Endothelial cell of umbilical vein (primary cell): ENCODE measurements around the gene DNAAF3. TPM values are rescaled to one million over a fixed set of nuclear protein-coding genes. Genes with fewer than 3 reads are reported as not detected.

ENCODE experiments used
- BruUV-seq: library from RNA; stranded (reverse); fragments of 400-500 nt; replicated peaks from 2 replicates; lab custom pipeline; 2021; lab: Mats Ljungman, UMichigan
- CTCF ChIA-PET: fragments of 300-600, 350-600 bp; sonication (Branson Sonifier 250); formaldehyde crosslinking; loops from one replicate; lab custom pipeline; 2021; ENCODE audit warnings: antibody characterized with exemption, inconsistent platforms; lab: Charles Lee
- POLR2A ChIA-PET: fragments of 300-600, 350-600 bp; sonication (Branson Sonifier 250); formaldehyde crosslinking; loops from one replicate; lab custom pipeline; 2021; ENCODE audit warnings: antibody characterized with exemption, inconsistent platforms; lab: Charles Lee
- DNase-seq: peaks from one replicate; pipeline ENCODE4 v3.0.0-alpha.2; 2011; ENCODE audit warnings: low read depth, low spot score
- FAIRE-seq: peaks from 2 replicates; lab custom pipeline; 2011; peaks lifted over from hg19 to GRCh38; lab: Jason Lieb, UNC
- H2AFZ ChIP-seq: 2 replicates; pipeline ENCODE4 v1.6.0; 2012; ENCODE audit warnings: low read depth, low read length, control low read depth, inconsistent platforms
- H3K27ac ChIP-seq: 2 replicates; pipeline ENCODE4 v1.5.1; 2011; ENCODE audit warnings: low read depth, mild to moderate bottlenecking, control low read depth, low read length, moderate library complexity; ENCODE audit not compliant: insufficient read depth
- H3K27me3 ChIP-seq, 2 experiments: 2 replicates each; pipeline versions ENCODE4 v1.6.0 to v1.6.1; 2011; ENCODE audit warnings: low read length in 2 of 2, mixed read lengths in 1 of 2; ENCODE audit not compliant: control insufficient read depth in 2 of 2, insufficient read depth in 2 of 2
- H3K36me3 ChIP-seq, 2 experiments: 2 replicates in 1 of 2; 3 replicates in 1 of 2; pipeline ENCODE4 v1.5.1; 2011; ENCODE audit warnings: low read length in 2 of 2, mild to moderate bottlenecking in 1 of 2, moderate library complexity in 1 of 2; ENCODE audit not compliant: control insufficient read depth in 2 of 2, insufficient read depth in 2 of 2; ENCODE audit errors: extremely low read depth in 1 of 2
- H3K4me1 ChIP-seq: 3 replicates; pipeline ENCODE4 v1.5.1; 2011; ENCODE audit warnings: mild to moderate bottlenecking, low read length; ENCODE audit not compliant: control insufficient read depth, insufficient read depth; ENCODE audit errors: extremely low read depth
- H3K4me2 ChIP-seq: 2 replicates; pipeline ENCODE4 v1.6.1; 2011; ENCODE audit warnings: low read length, control low read depth, mixed read lengths; ENCODE audit not compliant: insufficient read depth
- H3K4me3 ChIP-seq, 3 experiments: fragments of 200-600 bp in 1 of 3; sonication (generic), shearing (Covaris generic) in 1 of 3; replicated peaks in 1 of 3; 2 replicates each; pipeline ENCODE4 v1.5.1; 2011 to 2016; ENCODE audit warnings: control low read depth in 3 of 3, low read length in 3 of 3, mild to moderate bottlenecking in 2 of 3, inconsistent platforms in 1 of 3, low read depth in 1 of 3, moderate library complexity in 1 of 3; ENCODE audit not compliant: insufficient read depth in 1 of 3
- H3K79me2 ChIP-seq: 2 replicates; pipeline ENCODE4 v1.6.0; 2012; ENCODE audit warnings: low read length, inconsistent platforms; ENCODE audit not compliant: control insufficient read depth, insufficient read depth
- H3K9ac ChIP-seq: replicated peaks from 2 replicates; pipeline ENCODE3; 2011; ENCODE audit warnings: low read length, control low read depth; ENCODE audit not compliant: insufficient read depth; ENCODE audit errors: extremely low read depth
- H3K9me1 ChIP-seq: replicated peaks from 3 replicates; pipeline ENCODE4 v1.6.0; 2011; ENCODE audit warnings: mild to moderate bottlenecking, low read length; ENCODE audit not compliant: control insufficient read depth, insufficient read depth; ENCODE audit errors: extremely low read depth
- H3K9me3 ChIP-seq: replicated peaks from 2 replicates; pipeline ENCODE4 v1.5.1; 2012; ENCODE audit warnings: low read length, inconsistent platforms; ENCODE audit not compliant: control insufficient read depth, insufficient read depth
- H4K20me1 ChIP-seq: replicated peaks from 2 replicates; pipeline ENCODE3; 2011; ENCODE audit warnings: mild to moderate bottlenecking, low read length; ENCODE audit not compliant: control insufficient read depth, insufficient read depth; ENCODE audit errors: extremely low read depth
- GATA2 ChIP-seq: IDR thresholded peaks from 2 replicates; pipeline ENCODE4 v1.7.0; 2011; ENCODE audit warnings: low read depth, mild to moderate bottlenecking, moderate library complexity, mixed read lengths, low read length; ENCODE audit not compliant: insufficient read length, insufficient read depth
- JUN ChIP-seq: IDR thresholded peaks from 2 replicates; pipeline ENCODE4 v1.6.1; 2011; ENCODE audit warnings: borderline replicate concordance, low read depth; ENCODE audit not compliant: insufficient read length, insufficient read depth
- MAX ChIP-seq: IDR thresholded peaks from 2 replicates; pipeline ENCODE4 v1.6.1; 2011; ENCODE audit not compliant: insufficient read depth, insufficient read length
- POLR2A ChIP-seq: IDR thresholded peaks from 2 replicates; pipeline ENCODE4 v1.6.1; 2012; ENCODE audit warnings: low read depth, mild to moderate bottlenecking, control low read depth, low read length
- dilution Hi-C: fragments of 300-500 bp; cut with MboI; formaldehyde crosslinking; loops from one replicate; pipeline ENCODE4 v1.15.0; 2019; ENCODE audit warnings: low sequenced_read_pairs; ENCODE audit not compliant: extremely low pct_ligation_motif_present
- intact Hi-C: fragments of 100-400 bp; cut with micrococcal nuclease; formaldehyde crosslinking; loops from one replicate; pipeline ENCODE4 v1.10.0; 2022
- polyA plus RNA-seq, 4 experiments: library from polyadenylated mRNA; depleted of rRNA in 3 of 4; stranded (reverse) in 3 of 4; unstranded in 1 of 4; fragments of >200 nt; gene quantifications; 2 replicates each; pipeline versions ENCODE4 v1.2.1 to v1.2.3, GENCODE V29; 2011 to 2012; ENCODE audit warnings: missing spikeins in 1 of 4
- total RNA-seq: library from RNA; stranded (reverse); gene quantifications from 2 replicates; pipeline ENCODE4 v1.2.3, GENCODE V29; 2021
- TF ChIP-seq, protein P1 (sequence below), 2 donors: IDR thresholded peaks; 1 replicate in 1 of 2; 2 replicates in 1 of 2; pipeline ENCODE4 v1.5.1; 2011; ENCODE audit warnings: low read length in 2 of 2, mild to moderate bottlenecking in 2 of 2, moderate library complexity in 2 of 2, control low read depth in 1 of 2, inconsistent platforms in 1 of 2, low read depth in 1 of 2; ENCODE audit not compliant: insufficient read depth in 1 of 2; ENCODE audit errors: extremely low read depth in 1 of 2

Gene DNAAF3
- total and polyA plus RNA-seq, 2 donors (not counting 3 experiments of a cell fraction or from before 2014, with no cell fraction given): 0.62 to 0.75 TPM

DNA sequence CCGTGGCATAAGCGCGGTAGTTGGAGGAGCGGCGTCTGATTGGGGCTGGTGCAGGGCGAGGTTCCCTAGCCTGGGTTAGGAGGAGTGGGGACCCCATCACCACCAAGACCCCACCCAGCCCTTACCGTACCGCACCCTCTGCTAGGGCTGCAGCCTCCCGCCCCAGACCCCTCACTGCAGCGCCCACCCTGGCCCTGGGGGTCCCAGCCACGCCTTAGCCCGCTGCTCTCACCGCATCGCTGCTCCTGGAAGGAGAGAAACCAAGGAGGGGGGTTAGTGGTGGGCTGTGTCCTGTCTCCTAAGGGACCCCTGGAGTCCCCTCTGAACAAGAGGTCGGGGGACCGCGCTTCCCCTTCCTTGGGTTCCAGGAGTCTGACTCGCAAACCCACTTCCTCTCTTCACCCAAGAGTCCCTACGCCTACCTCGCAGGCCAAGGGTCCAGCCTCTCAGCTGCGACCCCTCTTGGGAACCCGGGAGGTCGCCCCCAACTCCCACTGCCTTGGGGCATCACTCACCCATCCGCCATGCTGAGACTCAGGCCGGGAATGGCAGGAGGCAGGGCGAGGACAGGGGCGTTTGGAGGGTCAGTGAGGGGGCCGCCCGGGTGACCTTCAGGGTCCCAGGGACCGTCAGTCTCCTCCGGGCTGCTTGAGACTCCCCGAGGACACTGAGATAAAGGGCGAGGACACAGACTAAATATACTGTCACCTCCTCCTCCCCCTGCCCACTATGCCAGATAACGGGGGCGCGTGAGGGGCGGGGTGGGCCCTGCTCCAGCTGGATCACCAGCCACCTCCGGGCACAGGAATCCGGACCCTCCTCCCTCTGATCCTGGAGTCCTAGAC is 9.1 kb downstream of the DNAAF3 start, which contains the start of gene TNNI3:
Gene TNNI3, minus strand, starts transcription at position 669 of the 845 bp plus-strand sequence. Its CDS starts 143 bp downstream, at position 526.
- intact Hi-C loops: no loop called here
- TF ChIP-seq GATA2: no peak
- TF ChIP-seq JUN: no peak
- TF ChIP-seq MAX: no peak
- TF ChIP-seq, protein P1, sequence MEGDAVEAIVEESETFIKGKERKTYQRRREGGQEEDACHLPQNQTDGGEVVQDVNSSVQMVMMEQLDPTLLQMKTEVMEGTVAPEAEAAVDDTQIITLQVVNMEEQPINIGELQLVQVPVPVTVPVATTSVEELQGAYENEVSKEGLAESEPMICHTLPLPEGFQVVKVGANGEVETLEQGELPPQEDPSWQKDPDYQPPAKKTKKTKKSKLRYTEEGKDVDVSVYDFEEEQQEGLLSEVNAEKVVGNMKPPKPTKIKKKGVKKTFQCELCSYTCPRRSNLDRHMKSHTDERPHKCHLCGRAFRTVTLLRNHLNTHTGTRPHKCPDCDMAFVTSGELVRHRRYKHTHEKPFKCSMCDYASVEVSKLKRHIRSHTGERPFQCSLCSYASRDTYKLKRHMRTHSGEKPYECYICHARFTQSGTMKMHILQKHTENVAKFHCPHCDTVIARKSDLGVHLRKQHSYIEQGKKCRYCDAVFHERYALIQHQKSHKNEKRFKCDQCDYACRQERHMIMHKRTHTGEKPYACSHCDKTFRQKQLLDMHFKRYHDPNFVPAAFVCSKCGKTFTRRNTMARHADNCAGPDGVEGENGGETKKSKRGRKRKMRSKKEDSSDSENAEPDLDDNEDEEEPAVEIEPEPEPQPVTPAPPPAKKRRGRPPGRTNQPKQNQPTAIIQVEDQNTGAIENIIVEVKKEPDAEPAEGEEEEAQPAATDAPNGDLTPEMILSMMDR (IDR thresholded peaks at IDR 0.05; ENCODE audit: extremely low read depth in 1 of 2, insufficient read depth in 1 of 2, low read depth in 1 of 2, low read length in 2 of 2): no peak
- no peak for TF ChIP-seq POLR2A
- H3K4me3 ChIP-seq: no peak within 1 kb of the TSS
- ChIA-PET POLR2A (no interaction called here), CTCF (interaction anchor here (1.3 to 4.6 kb wide), 2 partner anchors 9 to 15 kb away, joined by 3 to 64 read pairs; partner anchors contain the start of gene DNAAF3)
- no TSS peak for BruUV-seq
- H3K4me1 ChIP-seq: no peaks in the 10 kb centered on the region
- H3K9me3 ChIP-seq: no peaks in the 10 kb centered on the region
- no peak for FAIRE-seq
- H3K27me3 ChIP-seq: peaks cover 12 to 16% of the 10 kb centered on the region in 2 experiments
- no peaks in the 10 kb centered on the region for H3K36me3 ChIP-seq
- no peaks in the 10 kb centered on the region for H3K79me2 ChIP-seq
- H3K4me2 ChIP-seq: no peak within 1 kb of the TSS
- no peak within 1 kb of the TSS for H2AFZ ChIP-seq
- H3K9me1 ChIP-seq: no peaks in the 10 kb centered on the region
- no peak within 1 kb of the TSS for H3K9ac ChIP-seq
- no peak within 1 kb of the TSS for H3K27ac ChIP-seq
- dilution Hi-C loops: no loop called here
- H4K20me1 ChIP-seq: no peaks in the 10 kb centered on the region
- no peak for DNase-seq
